Activated CD4-positive, alpha-beta T cell treated with anti-CD3 and anti-CD28 coated beads for 36 hours (primary cell): ENCODE data around the gene C19orf44. TPM values are rescaled to one million over a fixed set of nuclear protein-coding genes. Genes with fewer than 3 reads are reported as not detected.
"Not testable (repeated sequence)": the region's sequence is repeated elsewhere in the genome, so short reads cannot be mapped to it uniquely, and the experiment has no call there.

Experiments used
- ATAC-seq: fragments of 200-7000 bp; cut with Tn5 transposase; one replicate; pipeline ENCODE4 v1.10.0; 2021; ENCODE audit warnings: mild to moderate bottlenecking, moderate library complexity
- CTCF ChIA-PET: fragments of 350-600 bp; sonication (Branson Sonifier 250); formaldehyde crosslinking; loops from one replicate; lab custom pipeline; 2021; ENCODE audit warnings: antibody characterized with exemption; lab: Charles Lee
- POLR2A ChIA-PET: fragments of 350-600 bp; sonication (Branson Sonifier 250); formaldehyde crosslinking; loops from one replicate; lab custom pipeline; 2021; ENCODE audit warnings: antibody characterized with exemption, inconsistent platforms; lab: Charles Lee
- DNase-seq: peaks from one replicate; pipeline ENCODE4 v3.0.0-alpha.2; 2020
- H3K27ac Mint-ChIP-seq: one replicate; pipeline ENCODE4 v1.8.0; 2021; ENCODE audit warnings: mixed read lengths
- H3K27me3 Mint-ChIP-seq: one replicate; pipeline ENCODE4 v1.8.0; 2021; ENCODE audit warnings: mixed read lengths
- H3K36me3 Mint-ChIP-seq: one replicate; pipeline ENCODE4 v1.8.0; 2021; ENCODE audit warnings: low read depth, mixed read lengths
- H3K4me1 Mint-ChIP-seq: one replicate; pipeline ENCODE4 v1.8.0; 2021; ENCODE audit warnings: mixed read lengths
- H3K4me3 Mint-ChIP-seq: one replicate; pipeline ENCODE4 v1.8.0; 2021; ENCODE audit warnings: mild to moderate bottlenecking, moderate library complexity, mixed read lengths
- H3K9me3 Mint-ChIP-seq: one replicate; pipeline ENCODE4 v1.8.0; 2021; ENCODE audit warnings: low read depth, mixed read lengths
- intact Hi-C, 2 experiments: fragments of 100-400 bp; cut with DNase I in 1 of 2; cut with micrococcal nuclease in 1 of 2; formaldehyde crosslinking; loops; one replicate each; pipeline versions ENCODE4 v1.14.2 to v1.15.1; 2022 to 2024; cut with DNase I, micrococcal nuclease
- total RNA-seq, 2 experiments: library from RNA; stranded (reverse); gene quantifications; one replicate each; pipeline ENCODE4 v1.2.3, GENCODE V29; 2021

The C19orf44 gene
- total RNA-seq, 2 experiments from 2014 or later = 2.9 to 4.0 TPM

DNA sequence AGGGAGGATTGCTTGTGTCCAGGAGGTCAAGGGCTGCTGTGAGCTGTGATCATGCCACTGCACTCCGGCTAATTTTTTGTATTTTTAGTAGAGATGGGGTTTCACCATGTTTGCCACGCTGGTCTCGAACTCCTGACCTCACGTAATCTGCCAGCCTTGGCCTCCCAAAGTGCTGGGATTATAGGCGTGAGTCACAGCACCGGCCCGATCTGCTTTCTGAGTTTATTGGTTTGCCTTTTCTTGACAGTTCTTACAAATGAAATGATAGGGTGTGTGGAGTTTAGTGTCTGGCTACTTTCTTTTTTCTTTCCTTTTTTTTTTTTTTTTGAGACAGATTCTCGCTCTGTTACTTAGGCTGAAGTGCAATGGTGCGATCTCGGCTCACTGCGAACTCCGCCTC is 848 bp downstream of the C19orf44 start:
- Mint-ChIP-seq H3K9me3 (no peaks in the 10 kb centered on the region), H3K4me3 (peak overlapping the region; percentile 89), H3K4me1 (peaks cover 13% of the 10 kb centered on the region), H3K36me3 (peaks cover 7% of the 10 kb centered on the region), H3K27me3 (no peaks in the 10 kb centered on the region), H3K27ac (no peak overlapping the region)
- DNase-seq (no peak), ATAC-seq (no peak)
- CTCF ChIA-PET = no interaction called here
- intact Hi-C loops = loop anchor here in 1 of 2 experiments (2.0 kb wide), 1 partner anchor 660 kb away; no protein-coding TSS in a partner anchor
- POLR2A ChIA-PET = no interaction called here

DNA sequence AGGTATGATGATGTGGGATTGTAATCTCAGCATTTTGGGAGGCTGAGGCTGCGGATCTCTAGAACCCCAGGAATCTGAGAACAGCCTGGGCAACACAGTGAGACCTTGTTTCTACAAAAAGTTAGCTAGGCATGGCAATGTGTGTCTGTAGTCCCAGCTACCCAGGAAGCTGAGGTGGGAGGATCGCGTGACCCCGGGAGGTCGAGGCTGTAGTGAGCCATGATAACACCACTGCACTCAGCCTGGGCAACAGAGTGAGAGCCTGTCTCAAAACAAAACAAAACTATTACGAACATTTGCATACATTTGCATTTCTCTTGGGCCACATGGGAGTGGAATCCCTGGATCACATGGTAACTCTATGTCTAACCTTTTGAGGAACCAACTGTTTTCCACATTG is 1.6 kb downstream of the C19orf44 start:
- ChIA-PET POLR2A (no interaction called here), CTCF (interaction anchor here (0.9 kb wide), 1 partner anchor 17 kb away, joined by 3 read pairs; no protein-coding TSS in a partner anchor)
- Mint-ChIP-seq H3K27ac (no peak overlapping the region), H3K4me3 (peak overlapping the region; percentile 89), H3K9me3 (no peaks in the 10 kb centered on the region), H3K36me3 (peaks cover 11% of the 10 kb centered on the region), H3K27me3 (no peaks in the 10 kb centered on the region), H3K4me1 (peaks cover 13% of the 10 kb centered on the region)
- DNase-seq (no peak), ATAC-seq (no peak)
- intact Hi-C loops = loop anchor here in 1 of 2 experiments (2.0 kb wide), 1 partner anchor 661 kb away; no protein-coding TSS in a partner anchor

DNA sequence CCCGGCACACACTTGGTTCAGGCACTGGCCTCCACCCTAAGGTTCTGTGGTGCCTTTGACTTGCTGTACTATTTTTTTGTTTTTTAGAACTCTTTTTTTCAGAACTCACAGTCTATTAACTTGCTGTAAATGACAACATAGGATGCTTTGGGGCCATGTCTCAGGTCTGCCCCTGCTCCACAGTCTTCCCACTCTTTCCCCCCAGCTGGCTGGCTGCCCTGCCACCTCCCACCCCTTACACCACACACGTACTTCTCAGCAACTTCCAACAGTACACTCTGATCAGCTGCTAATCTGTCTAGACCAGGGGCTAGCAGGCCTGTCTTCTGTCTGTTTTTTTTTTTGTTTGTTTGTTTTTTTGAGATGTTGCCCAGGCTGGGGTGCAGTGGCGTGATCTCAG is 8.1 kb downstream of the C19orf44 start:
- DNase-seq (no peak), ATAC-seq (no peak)
- H3K4me3 Mint-ChIP-seq = no peak overlapping the region
- ChIA-PET CTCF (interaction anchor here (0.6 kb wide), 2 partner anchors 20 to 134 kb away, joined by 3 to 7 read pairs; no protein-coding TSS in a partner anchor), POLR2A (no interaction called here)
- intact Hi-C loops = no loop called here
- no peaks in the 10 kb centered on the region for H3K9me3 Mint-ChIP-seq
- H3K36me3 Mint-ChIP-seq = peaks cover 21% of the 10 kb centered on the region
- no peak overlapping the region for H3K27ac Mint-ChIP-seq
- no peaks in the 10 kb centered on the region for H3K27me3 Mint-ChIP-seq
- H3K4me1 Mint-ChIP-seq = no peaks in the 10 kb centered on the region

DNA sequence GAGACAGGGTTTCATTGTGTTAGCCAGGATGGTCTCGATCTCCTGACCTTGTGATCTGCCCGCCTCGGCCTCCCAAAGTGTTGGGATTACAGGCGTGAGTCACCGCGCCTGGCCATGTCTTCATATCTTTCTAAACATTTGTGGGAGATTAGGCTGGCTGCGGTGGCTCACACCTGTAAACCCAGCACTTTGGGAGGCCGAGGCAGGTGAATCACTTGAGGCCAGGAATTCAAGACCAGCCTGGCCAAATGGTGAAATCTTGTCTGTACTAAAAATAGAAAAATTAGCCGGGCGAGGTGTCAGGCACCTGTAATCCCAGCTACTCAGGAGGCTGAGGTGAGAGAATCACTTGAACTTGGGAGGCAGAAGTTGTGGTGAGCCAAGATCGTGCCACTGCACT is 10.0 kb downstream of the C19orf44 start:
- peaks cover 23% of the 10 kb centered on the region for H3K36me3 Mint-ChIP-seq
- H3K27me3 Mint-ChIP-seq, H3K27ac Mint-ChIP-seq, H3K4me1 Mint-ChIP-seq, H3K4me3 Mint-ChIP-seq, H3K9me3 Mint-ChIP-seq, POLR2A ChIA-PET, intact Hi-C loops, DNase-seq, ATAC-seq: not testable (repeated sequence)
- CTCF ChIA-PET = interaction anchor here (0.6 kb wide), 2 partner anchors 111 to 316 kb away, joined by 3 read pairs; no protein-coding TSS in a partner anchor

DNA sequence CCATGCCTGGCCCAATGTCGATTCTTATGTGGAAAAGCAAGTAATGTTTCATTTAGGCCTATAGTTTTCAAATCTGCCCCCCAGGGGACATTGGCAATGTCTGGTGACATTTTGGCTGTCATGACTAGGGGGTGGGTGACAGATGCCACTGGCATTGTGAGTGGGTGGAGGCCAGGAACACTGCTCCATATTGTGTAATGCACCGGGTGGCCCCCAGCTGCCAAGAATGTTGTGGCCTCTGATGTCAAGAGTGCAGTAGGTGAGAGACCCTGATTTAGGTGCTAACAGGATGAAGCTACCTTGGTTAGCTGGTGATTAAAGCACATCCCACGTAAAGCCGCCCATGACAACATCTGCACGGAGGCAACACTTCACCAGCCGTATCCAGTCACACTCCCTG is 10.8 kb downstream of the C19orf44 start:
- Mint-ChIP-seq H3K4me1 (no peaks in the 10 kb centered on the region), H3K27ac (no peak overlapping the region), H3K36me3 (peaks cover 22% of the 10 kb centered on the region), H3K9me3 (no peaks in the 10 kb centered on the region), H3K27me3 (no peaks in the 10 kb centered on the region), H3K4me3 (no peak overlapping the region)
- POLR2A ChIA-PET = no interaction called here
- no peak for DNase-seq
- no peak for ATAC-seq
- intact Hi-C loops = no loop called here
- CTCF ChIA-PET = interaction anchor here (0.6 kb wide), 3 partner anchors 34 to 315 kb away, joined by 3 read pairs; no protein-coding TSS in a partner anchor

DNA sequence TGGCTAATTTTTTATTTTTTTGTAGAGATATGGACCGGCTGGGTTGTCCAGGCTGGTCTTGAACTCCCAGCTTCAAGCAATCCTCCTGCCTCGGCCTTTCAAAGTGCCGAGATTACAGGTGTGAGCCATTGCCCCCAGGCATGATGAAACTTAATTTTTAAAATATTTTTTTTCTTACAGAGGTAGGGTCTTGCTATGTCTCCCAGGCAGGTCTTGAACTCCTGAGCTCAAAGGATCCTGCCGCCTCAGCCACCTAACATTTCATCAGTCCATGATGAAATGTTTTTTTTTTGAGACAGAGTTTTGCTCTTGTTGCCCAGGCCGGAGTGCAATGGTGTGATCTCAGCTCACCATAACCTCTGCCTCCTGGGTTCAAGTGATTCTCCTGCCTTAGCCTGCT is 12.4 kb downstream of the C19orf44 start:
- CTCF ChIA-PET = interaction anchor here (0.7 kb wide), 1 partner anchor 70 kb away, joined by 4 read pairs; no protein-coding TSS in a partner anchor
- Mint-ChIP-seq H3K4me1 (no peaks in the 10 kb centered on the region), H3K27ac (no peak overlapping the region)

DNA sequence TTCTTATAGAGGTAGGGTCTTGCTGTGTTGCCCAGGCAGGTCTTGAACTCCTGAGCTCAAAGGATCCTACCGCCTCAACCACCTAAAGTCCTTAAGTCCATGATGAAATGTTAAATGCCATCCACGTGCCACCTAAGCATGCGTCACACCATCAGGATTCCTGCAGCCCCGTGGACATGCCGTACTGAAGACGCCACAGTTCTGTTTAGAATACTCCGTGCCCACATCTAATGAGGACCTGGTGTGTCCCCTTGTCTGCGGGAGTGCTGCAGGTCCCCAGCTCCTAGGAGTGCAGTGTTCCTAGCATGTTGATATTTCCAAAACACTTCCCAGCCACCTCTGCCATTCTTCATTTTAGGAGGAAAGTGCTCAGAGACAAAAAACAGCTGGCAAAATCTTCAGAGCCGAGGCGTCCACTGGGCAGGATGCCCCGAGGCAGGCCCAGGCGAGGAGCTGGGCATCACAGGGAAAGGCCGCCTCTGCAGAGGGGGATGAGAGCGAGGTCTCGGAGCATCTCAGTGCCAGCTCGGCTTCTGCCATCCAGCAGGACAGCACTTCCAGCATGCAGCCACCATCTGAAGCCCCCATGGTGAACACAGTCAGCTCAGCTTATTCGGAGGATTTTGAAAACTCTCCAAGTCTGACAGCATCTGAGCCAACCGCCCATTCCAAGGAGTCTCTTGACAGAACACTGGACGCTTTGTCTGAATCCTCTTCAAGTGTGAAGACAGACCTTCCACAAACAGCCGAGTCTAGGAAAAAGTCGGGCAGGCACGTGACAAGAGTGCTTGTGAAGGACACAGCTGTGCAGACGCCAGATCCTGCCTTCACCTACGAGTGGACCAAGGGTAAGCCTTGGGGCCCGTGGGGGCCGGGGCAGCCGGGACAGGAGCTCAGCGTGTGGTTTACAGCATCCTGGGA is 13.2 kb downstream of the C19orf44 start:
- intact Hi-C loops = no loop called here
- CTCF ChIA-PET = interaction anchor here (0.6 to 1.2 kb wide), 2 partner anchors 118 to 126 kb away, joined by 3 to 6 read pairs; no protein-coding TSS in a partner anchor
- POLR2A ChIA-PET = no interaction called here

More for the DNA sequence above, 12.4 kb downstream of the C19orf44 start:
- ATAC-seq (no peak), DNase-seq (no peak)
- H3K27me3 Mint-ChIP-seq = no peaks in the 10 kb centered on the region
- no peaks in the 10 kb centered on the region for H3K9me3 Mint-ChIP-seq
- intact Hi-C loops = no loop called here
- POLR2A ChIA-PET = interaction anchor here (0.6 kb wide), 1 partner anchor 49 kb away, joined by 4 read pairs; no protein-coding TSS in a partner anchor
- H3K4me3 Mint-ChIP-seq = no peak overlapping the region
- peaks cover 13% of the 10 kb centered on the region for H3K36me3 Mint-ChIP-seq

DNA sequence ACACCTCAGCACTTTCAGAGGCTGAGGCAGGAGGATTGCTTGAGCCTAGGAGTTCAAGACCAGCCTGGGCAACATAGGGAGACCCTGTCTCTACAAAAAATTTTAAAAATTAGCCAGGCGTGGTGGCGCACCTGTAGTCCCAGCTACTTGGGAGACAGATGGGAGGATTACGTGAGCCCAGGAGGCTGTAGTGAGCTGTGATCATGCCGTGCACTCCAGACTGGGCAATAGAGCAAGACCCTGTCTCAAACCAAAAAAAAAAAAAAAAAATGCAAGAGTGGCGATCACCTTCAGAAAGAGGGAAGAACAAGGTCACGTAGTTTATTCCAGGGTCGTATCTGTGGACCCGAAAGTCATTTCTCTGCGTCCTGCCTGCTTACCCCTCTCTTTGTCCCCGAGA is 16.4 kb downstream of the C19orf44 start:
- DNase-seq, H3K4me3 Mint-ChIP-seq, ATAC-seq, H3K9me3 Mint-ChIP-seq, CTCF ChIA-PET, H3K4me1 Mint-ChIP-seq, POLR2A ChIA-PET, H3K27ac Mint-ChIP-seq, intact Hi-C loops, H3K27me3 Mint-ChIP-seq: not testable (repeated sequence)
- peaks cover 14% of the 10 kb centered on the region for H3K36me3 Mint-ChIP-seq

More for the DNA sequence above, 13.2 kb downstream of the C19orf44 start:
- H3K36me3 Mint-ChIP-seq = peaks cover 11% of the 10 kb centered on the region
- no peak overlapping the region for H3K4me3 Mint-ChIP-seq
- no peaks in the 10 kb centered on the region for H3K27me3 Mint-ChIP-seq
- H3K9me3 Mint-ChIP-seq = no peaks in the 10 kb centered on the region
- H3K4me1 Mint-ChIP-seq = no peaks in the 10 kb centered on the region
- no peak for DNase-seq
- ATAC-seq = no peak
- no peak overlapping the region for H3K27ac Mint-ChIP-seq

DNA sequence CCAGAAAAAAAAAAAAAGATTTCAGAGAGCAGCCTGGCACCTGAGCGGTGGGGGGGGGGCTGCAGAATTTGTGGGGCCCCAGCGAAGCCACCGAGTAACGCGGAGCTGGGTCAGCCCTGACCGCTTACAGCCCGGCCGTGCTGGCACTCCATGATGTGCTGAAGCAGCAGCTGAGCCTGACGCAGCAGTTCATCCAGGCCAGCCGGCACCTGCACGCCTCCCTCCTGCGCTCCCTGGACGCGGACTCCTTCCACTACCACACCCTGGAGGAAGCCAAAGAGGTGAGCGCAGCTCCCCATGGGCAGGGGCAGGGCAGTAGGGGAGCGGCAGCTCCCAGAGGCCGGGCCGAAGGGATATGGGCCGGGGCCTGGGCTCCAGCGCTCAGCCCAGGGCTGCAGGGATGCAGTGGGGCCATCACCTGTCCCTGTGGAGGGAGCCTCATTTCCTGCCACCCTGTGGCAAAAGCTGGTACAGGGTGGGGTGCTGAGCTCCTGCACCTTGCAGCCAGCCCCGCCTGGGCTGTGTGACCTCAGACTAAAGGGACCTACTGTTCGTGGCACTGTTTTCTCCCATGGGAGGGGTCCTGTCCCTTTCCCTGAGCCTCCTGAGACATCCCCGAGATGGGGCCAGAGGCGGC is 18.3 kb downstream of the C19orf44 start:
- Mint-ChIP-seq H3K36me3 (peaks cover 23% of the 10 kb centered on the region), H3K4me3 (no peak overlapping the region), H3K9me3 (no peaks in the 10 kb centered on the region), H3K27ac (no peak overlapping the region), H3K27me3 (no peaks in the 10 kb centered on the region), H3K4me1 (no peaks in the 10 kb centered on the region)
- POLR2A ChIA-PET = no interaction called here
- DNase-seq (no peak), ATAC-seq (no peak)
- CTCF ChIA-PET = interaction anchor here (0.5 kb wide), 1 partner anchor 16 kb away, joined by 3 read pairs; no protein-coding TSS in a partner anchor
- intact Hi-C loops = no loop called here

DNA sequence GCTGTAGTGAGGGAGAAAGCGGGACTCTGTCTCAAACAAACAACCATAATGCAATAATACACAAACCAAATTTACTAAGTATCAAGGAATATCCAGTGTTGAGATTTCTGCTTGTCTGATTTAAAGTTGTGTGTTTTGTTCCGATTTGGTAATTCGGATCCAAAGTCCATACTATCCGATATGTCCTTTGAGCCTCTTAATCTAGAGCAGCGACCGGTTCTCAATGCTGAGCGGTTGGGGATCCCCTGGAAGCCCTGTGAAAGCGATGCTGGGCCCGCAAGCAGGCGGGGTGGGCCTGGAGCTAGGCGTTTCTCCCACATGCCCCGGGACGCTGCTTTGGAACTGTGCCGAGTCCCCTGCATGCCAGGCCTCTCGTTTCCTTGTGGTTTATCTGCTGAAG is 20.2 kb downstream of the C19orf44 start:
- POLR2A ChIA-PET = no interaction called here
- ATAC-seq = no peak
- H3K27me3 Mint-ChIP-seq = no peaks in the 10 kb centered on the region
- no peak for DNase-seq
- no peaks in the 10 kb centered on the region for H3K9me3 Mint-ChIP-seq
- no peak overlapping the region for H3K4me3 Mint-ChIP-seq
- intact Hi-C loops = no loop called here
- CTCF ChIA-PET = interaction anchor here (0.6 to 1.3 kb wide), 2 partner anchors 97 to 100 kb away, joined by 3 read pairs; no protein-coding TSS in a partner anchor
- no peaks in the 10 kb centered on the region for H3K4me1 Mint-ChIP-seq
- H3K27ac Mint-ChIP-seq = no peak overlapping the region
- peaks cover 35% of the 10 kb centered on the region for H3K36me3 Mint-ChIP-seq
